GM18517 (cell line): ENCODE results near the gene PVALB.

Experiments used
- ATAC-seq: cut with Tn5 transposase; IDR thresholded peaks from one replicate; pipeline ENCODE4 v1.9.1; 2021; ENCODE audit warnings: mild to moderate bottlenecking, moderate library complexity; ENCODE audit not compliant: unreplicated experiment

Gene PVALB

GRCh38 chr22:36846949-36847348 lies 30.1 kb upstream of the PVALB start:
- ATAC-seq = no peak

- no peak for ATAC-seq
Observed at GRCh38 chr22:36846271-36846670, 29.4 kb upstream of the PVALB start.

- no peak for ATAC-seq
Observed at GRCh38 chr22:36840106-36840505, 23.3 kb upstream of the PVALB start.

- ATAC-seq = no peak
Observed at GRCh38 chr22:36839356-36840073, 22.7 kb upstream of the PVALB start.

GRCh38 chr22:36838119-36839030 lies 21.5 kb upstream of the PVALB start:
- ATAC-seq = no peak

GRCh38 chr22:36835903-36836302 lies 19.1 kb upstream of the PVALB start:
- ATAC-seq = no peak

- ATAC-seq = no peak
Observed at GRCh38 chr22:36833073-36833472, 16.2 kb upstream of the PVALB start.

- ATAC-seq = no peak
Observed at GRCh38 chr22:36831717-36832116, 14.9 kb upstream of the PVALB start.

GRCh38 chr22:36831206-36831605 lies 14.4 kb upstream of the PVALB start:
- no peak for ATAC-seq

- ATAC-seq = no peak
Observed at GRCh38 chr22:36830601-36831000, 13.8 kb upstream of the PVALB start.

GRCh38 chr22:36829370-36830002 lies 12.7 kb upstream of the PVALB start:
- no peak for ATAC-seq

GRCh38 chr22:36828815-36829214 lies 12.0 kb upstream of the PVALB start:
- no peak for ATAC-seq

GRCh38 chr22:36826262-36826661 lies 9.4 kb upstream of the PVALB start:
- no peak for ATAC-seq

- ATAC-seq = no peak
Observed at GRCh38 chr22:36824655-36825054, 7.8 kb upstream of the PVALB start.

GRCh38 chr22:36823186-36823839 lies 6.5 kb upstream of the PVALB start:
- ATAC-seq = no peak

GRCh38 chr22:36822581-36822980 lies 5.7 kb upstream of the PVALB start:
- ATAC-seq = no peak

GRCh38 chr22:36819112-36819511 lies 2.3 kb upstream of the PVALB start:
- no peak for ATAC-seq

- ATAC-seq = no peak
Observed at GRCh38 chr22:36818010-36818642, 1.3 kb upstream of the PVALB start.

GRCh38 chr22:36817525-36817848 lies 652 bp upstream of the PVALB start:
- ATAC-seq = no peak

GRCh38 chr22:36816339-36816635 lies 548 bp downstream of the PVALB start:
- no peak for ATAC-seq
